ENCODE measurements around the gene ZNF560.
A peak's percentile ranks its signal among the peaks of the same experiment; 100 is the strongest.
"Not testable (repeated sequence)": the region's sequence is repeated elsewhere in the genome, so short reads cannot be mapped to it uniquely, and the experiment has no call there.

Gene ZNF560
- total RNA-seq: 0 to 0.27 (median 0.15) reads per million in 18 experiments

DNA sequence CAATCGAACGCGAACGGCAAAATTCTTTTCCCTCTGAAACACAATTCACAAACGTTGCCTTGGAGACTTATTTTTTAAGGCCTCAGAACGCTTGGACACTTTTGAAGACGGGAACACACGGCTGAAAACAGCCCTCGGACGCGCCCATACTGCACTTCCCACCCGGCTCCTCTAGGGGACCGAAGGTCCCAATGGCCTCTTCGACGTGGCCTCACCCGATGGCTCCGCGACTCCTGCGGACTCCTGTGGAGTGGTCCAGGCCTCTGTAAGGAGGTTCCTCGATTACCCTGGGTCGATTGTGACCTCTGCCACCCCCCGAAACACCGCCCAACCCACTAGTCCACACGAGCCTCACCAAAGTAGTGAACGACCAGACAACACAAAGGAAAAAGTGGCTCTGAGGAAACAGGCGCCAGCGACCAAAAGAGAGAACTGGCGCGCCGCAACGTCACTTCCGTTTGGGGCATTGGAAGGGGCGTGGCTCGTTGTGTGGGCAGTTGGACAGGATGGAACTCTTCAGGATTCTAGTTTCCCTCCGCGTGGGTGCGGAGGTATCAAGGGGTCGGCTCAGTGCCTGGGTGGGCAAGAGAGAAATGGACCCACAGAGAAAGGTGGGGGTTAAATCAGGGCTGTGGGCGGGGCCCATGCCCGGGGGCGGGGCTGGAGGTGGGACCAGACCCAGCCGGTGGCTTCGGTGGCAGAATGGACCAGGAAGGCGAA lies at the start of gene ZNF560:
Gene ZNF560, minus strand, starts transcription at position 434 of the 720 bp plus-strand sequence. CDS start 23,303 bp downstream, outside the sequence.
- peak in 1 of 2 donors; percentile 0 for DNase-seq

- DNase-seq: no peak
Measured at GRCh38 chr19:9547870-9548269, 49.5 kb upstream of the ZNF560 start.

GRCh38 chr19:9541281-9541680 lies 42.9 kb upstream of the ZNF560 start:
- not testable (repeated sequence) for DNase-seq

DNA sequence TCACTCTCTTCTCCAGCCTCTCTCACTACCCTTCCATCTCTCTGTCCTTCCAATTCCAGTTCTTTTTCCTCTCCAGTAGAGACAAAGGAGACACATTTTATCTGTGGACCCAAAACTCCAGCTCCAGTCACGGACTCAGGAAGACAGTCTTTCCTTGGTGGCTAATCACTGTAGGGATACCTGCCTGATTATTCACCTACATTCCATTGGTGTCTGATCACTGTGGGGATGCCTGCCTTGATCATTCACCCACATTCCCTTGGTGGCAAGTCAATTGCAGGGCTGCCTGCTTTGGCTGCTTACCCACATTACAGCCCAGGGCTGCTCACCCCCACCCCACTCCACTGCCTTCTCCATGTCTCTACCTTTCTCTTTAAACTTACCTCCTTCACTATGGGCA lies 41.5 kb upstream of the ZNF560 start:
- DNase-seq: not testable (repeated sequence)

DNA sequence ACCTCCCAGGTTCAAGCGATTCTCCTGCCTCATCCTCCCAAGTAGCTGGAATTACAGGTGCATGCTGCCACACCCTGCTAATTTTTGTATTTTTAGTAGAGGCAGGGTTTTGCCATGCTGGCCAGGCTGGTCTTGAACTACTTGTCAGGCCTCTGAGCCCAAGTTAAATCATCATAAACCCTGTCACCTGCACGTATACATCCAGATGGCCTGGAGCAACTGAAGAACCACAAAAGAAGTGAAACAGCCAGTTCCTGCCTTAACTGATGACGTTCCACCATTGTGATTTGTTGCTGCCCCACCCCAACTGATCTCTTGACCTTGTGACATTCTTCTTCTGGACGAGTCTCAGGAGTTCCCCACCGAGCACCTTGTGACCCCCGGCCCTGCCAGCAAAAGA lies 40.8 kb upstream of the ZNF560 start:
- not testable (repeated sequence) for DNase-seq

- peak; percentile 90 for DNase-seq
Measured at GRCh38 chr19:9538183-9539058, 40.0 kb upstream of the ZNF560 start, which contains the start of gene ZNF426. TSS of gene ZNF426 (minus strand) at chr19:9538645. CDS start at chr19:9536232, 2,413 bp downstream.

- DNase-seq: no peak
Measured at GRCh38 chr19:9535934-9536333, 37.5 kb upstream of the ZNF560 start.

- DNase-seq: no peak
Measured at GRCh38 chr19:9531933-9532332, 33.5 kb upstream of the ZNF560 start.

GRCh38 chr19:9528757-9529336 lies 30.4 kb upstream of the ZNF560 start:
- DNase-seq: peak in 1 of 2 donors; percentile 5

DNA sequence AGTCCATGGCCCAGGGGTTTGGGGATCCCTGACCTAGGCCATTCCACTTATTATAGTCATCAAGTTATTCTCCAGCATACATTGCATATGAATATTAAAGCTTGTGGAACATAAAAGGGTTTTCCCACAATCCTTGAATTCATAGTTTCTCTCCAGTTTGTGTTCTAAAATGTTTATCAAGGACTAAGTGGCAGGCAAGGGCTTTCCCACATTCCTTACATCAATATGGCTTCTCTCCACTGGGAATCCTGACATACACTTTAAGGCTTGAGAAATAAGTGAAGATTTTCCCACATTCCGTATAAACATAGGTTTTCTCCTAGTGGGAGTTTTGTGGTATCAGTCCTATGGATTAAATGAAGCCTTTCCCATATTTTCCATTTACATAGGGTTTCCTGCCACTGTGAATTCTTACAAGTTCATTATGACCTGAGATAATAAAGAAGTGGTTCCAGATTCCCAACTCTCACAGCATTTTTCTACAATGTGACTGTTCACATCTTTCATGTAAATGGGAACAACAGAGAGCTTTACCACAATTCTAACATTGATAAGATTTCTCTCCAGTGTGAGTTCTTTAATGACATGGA lies 25.6 kb upstream of the ZNF560 start:
- DNase-seq: no peak

GRCh38 chr19:9507285-9507684 lies 8.9 kb upstream of the ZNF560 start:
- no peak for DNase-seq

- no peak for DNase-seq
Measured at GRCh38 chr19:9500796-9501195, 2.4 kb upstream of the ZNF560 start.

- DNase-seq: no peak
Measured at GRCh38 chr19:9494096-9494495, 4.3 kb downstream of the ZNF560 start.

- DNase-seq: no peak
Measured at GRCh38 chr19:9487016-9487415, 11.4 kb downstream of the ZNF560 start.

- no peak for DNase-seq
Measured at GRCh38 chr19:9485140-9485539, 13.3 kb downstream of the ZNF560 start.

DNA sequence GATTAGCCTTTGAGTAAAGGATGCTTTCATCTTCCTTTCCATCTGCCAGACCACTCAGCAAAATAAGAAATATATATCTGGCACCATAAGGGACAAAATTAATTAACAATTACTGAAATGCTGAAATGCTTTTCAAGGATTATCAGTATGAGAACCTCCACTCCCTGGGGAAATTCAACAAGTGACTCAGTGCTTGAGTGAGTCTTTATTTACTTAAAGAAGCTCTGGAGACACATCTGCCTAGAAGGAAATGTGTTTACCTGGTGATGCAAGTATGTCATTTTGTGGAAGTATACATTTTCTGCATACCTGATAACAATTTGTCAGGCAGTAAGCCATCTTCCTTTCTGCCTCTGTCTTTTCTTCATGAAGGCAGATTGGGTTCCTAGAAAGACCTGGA lies 23.4 kb downstream of the ZNF560 start:
- DNase-seq: no peak

DNA sequence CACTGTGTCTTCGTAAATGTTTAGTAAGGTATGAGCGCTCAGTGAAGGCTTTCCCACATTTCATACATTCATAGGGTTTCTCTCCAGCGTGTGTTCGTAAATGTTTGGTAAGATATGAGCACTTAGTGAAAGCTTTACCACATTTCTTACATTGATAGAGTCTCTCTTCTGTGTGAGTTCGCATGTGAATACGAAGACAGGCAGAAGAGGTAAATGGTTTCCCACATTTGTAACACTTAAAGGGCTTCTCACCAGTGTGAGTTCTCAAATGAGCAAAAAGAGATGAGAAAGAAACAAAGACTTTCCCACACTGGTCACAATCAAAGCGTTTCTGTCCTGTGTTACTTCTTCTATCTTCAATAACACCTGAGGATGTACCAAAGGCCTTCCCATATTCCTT lies 31.3 kb downstream of the ZNF560 start:
- DNase-seq: no peak

- no peak for DNase-seq
Measured at GRCh38 chr19:9461938-9462337, 36.5 kb downstream of the ZNF560 start.

DNA sequence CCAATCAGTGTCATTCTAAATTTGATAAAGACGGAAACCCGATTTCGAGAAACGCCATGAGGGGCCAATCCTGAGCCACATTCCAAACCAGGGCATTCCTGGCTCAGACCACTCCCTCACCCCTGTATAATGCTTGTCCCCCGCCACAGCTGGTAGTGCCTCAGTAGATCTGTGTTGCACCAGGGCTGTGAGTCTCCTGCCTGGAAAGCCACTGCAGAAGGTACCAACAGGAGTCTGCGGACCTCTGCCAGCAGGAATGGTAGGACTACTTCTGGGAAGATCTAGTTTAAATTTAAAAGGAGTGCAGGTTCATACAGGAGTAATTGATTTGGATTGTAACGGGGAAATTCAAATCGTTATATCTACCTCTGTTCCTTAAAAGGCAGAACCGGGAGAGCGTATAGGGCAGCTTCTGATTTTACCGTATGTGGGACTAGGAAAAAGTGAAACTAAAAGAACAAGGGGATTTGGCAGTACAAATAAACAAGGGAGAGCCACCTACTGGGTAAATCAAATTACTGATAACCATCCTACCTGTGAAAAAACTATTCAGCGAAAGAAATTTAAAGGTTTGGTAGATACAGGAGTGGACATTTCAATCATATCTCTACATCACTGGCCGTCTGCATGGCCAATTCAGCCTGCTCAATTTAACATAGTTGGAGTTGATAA lies 42.3 kb downstream of the ZNF560 start:
- DNase-seq: no peak

DNA sequence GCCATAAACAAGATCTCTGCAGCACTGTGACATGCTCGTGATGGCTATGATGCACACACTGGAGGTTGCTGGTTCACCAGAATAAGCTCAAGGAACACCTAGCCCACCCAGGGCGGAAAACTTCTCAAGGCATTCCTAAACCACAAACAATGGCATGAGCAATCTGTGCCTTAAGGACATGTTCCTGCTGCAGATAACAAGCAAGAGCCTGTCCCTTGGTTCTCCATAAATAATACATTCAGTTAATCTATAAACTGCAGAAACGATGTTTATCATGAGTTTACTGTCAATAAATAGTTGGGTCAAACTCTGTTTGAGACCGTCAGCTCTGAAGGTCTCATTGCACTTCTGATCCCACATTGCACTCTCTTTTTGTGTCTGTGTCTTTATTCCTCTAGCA lies 44.5 kb downstream of the ZNF560 start:
- no peak for DNase-seq

DNA sequence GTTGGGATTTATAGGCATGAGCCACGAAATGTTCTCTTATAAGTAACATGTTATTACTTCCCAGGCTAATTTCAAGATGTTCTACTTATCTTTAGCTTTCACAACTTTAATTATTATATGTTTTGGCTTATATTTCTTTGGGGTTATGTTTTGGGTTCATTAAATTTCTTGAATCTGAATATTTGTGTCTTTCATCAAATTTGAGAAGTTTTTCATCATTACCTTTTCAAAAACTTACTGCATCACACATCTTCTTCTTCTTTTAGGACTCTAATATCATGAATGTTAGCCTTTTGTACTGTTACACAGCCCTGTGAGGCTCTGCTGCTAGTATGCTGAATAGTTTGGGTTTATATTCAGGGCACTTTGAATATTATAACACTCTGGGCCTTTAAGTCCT lies 53.4 kb downstream of the ZNF560 start:
- DNase-seq: no peak

- DNase-seq: no peak
Measured at GRCh38 chr19:9436358-9436757, 62.1 kb downstream of the ZNF560 start.
